HT-29 (cell line): ENCODE data around the gene CANT1. TPM values are rescaled to one million over a fixed set of nuclear protein-coding genes. Genes with fewer than 3 reads are reported as not detected.

ENCODE experiments used
- DNase-seq: peaks from one replicate; pipeline ENCODE4 v3.0.0-alpha.2; 2015; ENCODE audit warnings: low spot score
- total RNA-seq: library from RNA; depleted of rRNA; stranded (reverse); fragments of >200 nt; shearing (Covaris generic); gene quantifications from 2 replicates; pipeline ENCODE4 v1.2.3, GENCODE V29; 2014; rRNA removed

CANT1 gene
- 89.2 and 96.4 TPM in 2 replicates for total RNA-seq

DNA sequence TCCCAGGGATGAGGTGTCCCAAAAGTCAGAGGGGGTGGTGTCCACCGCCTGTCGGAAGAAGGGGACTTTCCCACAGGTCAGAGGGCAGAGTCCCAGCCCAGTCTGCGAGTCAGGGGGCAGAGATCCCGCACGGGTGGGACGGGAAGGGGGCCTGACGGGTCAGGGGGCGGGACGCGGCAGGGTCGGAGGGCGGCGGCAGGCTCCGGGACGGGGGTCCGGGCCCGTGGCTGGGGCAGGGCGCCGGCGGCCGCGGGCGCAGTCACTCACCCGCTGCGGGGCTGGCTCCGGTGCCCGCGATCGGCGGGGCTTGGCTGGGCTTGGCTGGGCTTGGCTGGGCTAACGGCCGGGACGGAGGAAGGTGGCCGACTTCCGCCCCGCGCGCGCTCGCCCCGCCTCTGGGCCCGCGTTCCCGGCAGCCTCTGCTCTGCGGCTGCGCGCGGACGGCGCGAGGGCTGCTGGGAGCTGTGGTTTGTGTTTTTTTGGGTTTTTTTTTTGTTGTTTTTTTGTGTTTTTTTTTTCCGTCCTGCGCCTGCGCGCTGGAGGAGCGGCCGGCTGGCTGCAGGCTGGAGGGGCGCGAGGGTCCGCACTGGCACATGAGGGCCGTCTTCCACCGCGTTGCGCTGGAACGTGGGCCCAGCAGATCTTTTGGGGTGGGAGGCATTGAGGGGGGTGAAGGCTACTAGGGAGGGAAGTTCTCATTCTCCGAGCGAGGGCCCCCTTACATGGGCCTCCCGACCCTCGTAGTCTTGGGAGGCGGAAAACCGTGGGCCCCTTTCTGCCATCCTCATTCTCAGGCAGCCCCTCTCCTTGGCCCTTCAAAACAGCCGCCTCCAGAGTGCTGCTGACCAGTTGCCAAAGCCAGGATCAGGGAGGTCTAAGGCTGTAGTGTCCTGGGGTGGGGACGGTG lies at the start of gene CANT1:
CANT1 (minus strand) TSS at position 368 of the 907 bp plus-strand sequence. CDS start 12,142 bp downstream, outside the sequence.
- DNase-seq, result peak; percentile 63

DNA sequence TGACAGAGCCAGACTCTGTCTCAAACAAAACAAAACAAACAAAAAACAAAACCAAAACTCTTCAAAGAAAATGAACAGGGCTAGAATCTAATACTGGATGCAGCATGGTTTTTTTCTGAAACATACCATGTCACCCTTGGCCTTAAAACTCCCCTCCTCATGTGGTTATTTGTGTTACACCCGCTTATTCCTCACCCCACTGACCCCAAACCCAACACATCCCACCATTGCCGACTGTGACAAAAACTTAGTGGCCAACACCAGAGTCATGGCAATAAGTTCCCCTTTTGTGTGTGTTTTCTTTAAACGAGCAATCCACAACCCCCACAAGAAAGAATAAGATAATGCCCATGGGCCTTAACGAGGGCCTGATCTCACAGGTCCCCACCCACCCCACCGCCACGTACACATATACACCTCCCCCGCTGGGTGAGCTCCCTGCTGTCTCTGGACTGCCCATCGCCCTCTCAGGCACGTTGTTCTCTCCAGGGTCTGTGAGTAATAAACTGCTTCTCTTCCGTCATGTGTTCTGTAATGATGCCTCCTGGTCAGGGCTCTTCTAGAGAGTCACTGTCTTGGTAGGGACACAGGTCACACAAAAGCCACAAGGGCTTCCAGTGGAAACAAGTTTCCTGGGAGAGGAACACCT lies 48.3 kb upstream of the CANT1 start:
- no peak for DNase-seq

DNA sequence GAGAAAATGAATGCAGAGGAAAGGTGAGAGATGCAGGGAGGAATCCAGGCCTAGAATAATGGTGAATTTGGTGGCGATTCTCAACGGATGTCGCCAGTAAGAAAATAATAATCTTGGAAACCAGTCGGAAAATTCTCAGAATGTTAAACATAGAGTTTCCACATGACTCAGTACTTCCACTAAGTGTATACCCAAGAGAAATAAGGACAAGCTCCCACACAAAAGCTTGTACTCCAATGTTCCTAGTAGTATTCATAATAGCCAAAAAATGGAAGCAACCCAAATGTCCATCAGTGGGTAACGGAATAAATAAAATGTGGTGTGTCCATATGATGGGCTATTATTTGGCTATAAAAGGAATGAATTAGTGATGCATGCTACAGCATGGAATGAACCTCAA lies 45.6 kb upstream of the CANT1 start:
- DNase-seq, result no peak

DNA sequence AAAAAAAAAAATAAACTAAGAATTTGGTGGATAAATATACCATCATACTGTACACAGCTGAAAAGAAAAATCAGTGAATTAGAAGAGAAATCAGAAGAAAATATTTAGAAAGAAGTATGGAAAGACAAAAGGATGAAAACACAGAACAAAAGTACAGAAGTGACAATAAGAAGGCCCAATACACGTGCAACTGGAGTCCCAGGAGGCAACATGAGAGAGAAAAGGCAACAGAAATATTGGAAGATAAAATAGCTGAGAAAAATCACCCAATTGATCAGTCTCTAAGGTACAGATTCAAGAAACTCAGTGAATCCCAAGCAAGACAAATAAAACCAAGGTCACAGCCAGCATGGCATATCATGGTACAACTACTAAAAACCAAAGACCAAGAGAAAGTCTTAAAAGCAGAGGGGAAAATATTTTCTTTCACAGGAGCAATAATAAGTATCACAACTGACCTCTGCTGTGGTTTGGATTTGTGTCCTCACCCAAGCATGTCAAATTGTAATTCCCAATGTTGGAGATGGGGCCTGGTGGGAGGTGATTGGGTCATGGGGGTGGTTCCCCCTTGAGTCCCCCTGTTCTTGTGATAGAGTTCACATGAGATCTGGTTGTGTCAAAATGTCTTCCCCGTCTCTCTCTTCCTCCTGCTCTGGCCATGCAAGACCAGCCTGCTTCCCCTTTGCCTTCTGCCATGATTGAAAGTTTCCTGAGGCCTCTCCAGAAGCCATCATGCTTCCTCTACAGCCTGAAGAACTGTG lies 44.8 kb upstream of the CANT1 start:
- no peak for DNase-seq

DNA sequence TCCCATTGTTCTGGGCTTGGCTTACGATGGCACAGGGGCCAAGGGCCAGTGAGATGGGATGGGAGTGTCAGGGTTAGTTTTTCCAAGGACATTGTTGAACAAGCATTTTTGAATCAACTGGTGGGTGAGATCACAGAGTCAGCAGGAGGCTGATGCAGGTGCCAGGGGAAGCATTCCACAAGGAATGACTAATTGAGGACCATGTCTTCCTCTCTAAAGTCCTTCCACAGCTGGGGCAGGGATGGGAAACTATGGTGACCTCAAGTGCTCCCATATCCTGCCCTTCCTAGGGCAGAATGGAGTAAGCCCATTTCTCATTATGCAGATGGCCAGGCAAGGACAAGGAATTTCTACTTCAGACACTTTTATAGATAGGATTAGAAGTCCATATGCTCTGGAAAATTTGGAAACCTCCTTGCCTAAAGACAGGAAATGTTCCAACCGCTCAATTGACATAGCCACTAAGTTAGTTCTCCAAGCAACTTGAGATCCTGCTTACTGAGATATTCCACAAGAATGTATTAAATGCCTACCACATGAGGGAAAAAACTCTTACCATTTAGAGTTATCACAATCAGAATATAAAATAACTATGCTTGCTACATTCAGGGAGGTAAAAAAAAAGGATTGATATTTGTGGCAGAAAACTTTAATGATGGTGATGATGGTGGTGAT lies 43.8 kb upstream of the CANT1 start:
- no peak for DNase-seq

DNA sequence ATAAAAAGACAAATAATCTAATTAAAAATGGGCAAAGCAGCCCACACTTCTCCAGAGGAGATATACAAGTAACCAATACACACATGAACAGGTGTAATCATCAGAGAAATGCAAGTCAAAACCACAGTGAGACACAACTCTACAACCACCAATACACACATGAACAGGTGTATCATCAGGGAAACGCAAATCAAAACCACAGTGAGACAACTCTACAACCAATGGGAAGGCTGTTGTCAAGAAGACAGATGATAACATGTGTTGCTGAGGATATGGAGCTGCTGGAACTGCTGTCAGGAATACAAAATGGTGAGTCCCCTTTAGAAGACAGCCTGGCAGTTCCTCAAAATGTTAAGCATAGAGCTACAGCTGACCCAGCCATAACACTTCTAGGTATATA lies 42.6 kb upstream of the CANT1 start:
- no peak for DNase-seq

DNA sequence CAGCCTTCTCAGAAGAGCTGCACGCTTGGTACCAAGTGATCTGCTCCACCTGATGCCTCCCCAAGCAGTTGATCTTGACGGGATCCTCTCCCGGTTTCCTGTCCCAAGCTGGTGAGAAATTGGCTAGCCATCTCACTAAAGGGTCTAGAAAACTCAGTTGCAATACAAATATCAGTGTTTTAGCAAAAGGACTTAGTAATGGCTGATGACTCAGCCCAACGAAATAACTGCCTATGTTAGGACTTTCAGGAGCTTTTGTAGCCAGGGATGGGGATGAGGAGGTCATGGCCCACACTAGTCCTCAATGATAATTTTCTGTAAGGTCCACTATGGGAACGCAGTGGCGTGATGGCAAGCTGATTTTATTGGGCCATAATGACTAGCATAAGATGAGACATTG lies 41.7 kb upstream of the CANT1 start:
- DNase-seq, result no peak

DNA sequence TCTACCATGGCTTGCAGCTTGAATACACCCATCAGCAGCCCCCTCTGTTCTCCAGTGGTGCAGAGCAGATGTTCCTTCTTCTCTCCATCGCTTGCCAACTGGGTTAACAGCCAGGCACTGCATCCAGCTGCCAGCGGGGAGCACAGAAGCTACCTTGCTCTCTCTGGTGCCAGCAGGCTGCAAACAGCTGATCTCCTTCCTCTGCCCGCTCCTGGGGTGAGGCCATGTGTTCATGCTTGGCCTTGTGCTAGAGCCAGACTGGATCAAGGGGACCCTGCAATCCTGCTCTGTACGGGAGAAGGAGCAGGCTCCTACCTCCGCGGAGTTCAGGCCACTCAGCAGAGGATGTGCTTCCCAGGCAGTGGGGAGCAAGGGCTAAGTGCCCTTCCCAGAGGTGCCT lies 41.0 kb upstream of the CANT1 start:
- DNase-seq, result no peak

DNA sequence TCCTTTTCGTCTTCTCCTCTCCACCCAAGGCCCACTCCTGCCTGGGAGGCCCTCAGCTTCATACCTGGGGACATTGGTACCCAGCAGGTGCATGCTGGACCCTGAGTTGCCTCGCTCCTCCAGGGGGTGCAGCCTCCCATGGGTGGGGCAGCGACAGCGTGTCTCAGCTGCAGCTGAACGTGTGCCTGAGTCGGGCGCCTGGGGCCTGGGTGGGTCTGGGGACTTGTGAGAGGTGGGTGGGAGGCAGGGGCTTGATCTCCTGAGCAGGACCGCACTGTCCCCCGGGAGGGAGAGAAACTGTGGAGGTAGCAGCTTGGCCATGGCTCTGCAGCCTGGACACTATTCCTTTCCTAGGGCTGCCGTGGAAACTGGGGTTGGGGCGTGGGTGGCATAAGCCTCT lies 40.3 kb upstream of the CANT1 start:
- DNase-seq, result no peak

DNA sequence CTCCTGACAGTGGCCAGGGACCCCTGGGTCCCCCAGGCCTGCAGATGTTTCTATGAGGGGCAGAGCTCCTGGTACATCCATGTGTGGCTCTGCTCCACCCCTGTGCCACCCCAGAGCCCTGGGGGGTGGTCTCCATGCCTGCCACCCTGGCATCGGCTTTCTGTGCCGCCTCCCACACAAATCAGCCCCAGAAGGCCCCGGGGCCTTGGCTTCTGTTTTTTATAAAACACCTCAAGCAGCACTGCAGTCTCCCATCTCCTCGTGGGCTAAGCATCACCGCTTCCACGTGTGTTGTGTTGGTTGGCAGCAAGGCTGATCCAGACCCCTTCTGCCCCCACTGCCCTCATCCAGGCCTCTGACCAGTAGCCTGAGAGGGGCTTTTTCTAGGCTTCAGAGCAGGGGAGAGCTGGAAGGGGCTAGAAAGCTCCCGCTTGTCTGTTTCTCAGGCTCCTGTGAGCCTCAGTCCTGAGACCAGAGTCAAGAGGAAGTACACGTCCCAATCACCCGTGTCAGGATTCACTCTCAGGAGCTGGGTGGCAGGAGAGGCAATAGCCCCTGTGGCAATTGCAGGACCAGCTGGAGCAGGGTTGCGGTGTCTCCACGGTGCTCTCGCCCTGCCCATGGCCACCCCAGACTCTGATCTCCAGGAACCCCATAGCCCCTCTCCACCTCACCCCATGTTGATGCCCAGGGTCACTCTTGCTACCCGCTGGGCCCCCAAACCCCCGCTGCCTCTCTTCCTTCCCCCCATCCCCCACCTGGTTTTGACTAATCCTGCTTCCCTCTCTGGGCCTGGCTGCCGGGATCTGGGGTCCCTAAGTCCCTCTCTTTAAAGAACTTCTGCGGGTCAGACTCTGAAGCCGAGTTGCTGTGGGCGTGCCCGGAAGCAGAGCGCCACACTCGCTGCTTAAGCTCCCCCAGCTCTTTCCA lies 39.5 kb upstream of the CANT1 start:
- DNase-seq, result no peak

DNA sequence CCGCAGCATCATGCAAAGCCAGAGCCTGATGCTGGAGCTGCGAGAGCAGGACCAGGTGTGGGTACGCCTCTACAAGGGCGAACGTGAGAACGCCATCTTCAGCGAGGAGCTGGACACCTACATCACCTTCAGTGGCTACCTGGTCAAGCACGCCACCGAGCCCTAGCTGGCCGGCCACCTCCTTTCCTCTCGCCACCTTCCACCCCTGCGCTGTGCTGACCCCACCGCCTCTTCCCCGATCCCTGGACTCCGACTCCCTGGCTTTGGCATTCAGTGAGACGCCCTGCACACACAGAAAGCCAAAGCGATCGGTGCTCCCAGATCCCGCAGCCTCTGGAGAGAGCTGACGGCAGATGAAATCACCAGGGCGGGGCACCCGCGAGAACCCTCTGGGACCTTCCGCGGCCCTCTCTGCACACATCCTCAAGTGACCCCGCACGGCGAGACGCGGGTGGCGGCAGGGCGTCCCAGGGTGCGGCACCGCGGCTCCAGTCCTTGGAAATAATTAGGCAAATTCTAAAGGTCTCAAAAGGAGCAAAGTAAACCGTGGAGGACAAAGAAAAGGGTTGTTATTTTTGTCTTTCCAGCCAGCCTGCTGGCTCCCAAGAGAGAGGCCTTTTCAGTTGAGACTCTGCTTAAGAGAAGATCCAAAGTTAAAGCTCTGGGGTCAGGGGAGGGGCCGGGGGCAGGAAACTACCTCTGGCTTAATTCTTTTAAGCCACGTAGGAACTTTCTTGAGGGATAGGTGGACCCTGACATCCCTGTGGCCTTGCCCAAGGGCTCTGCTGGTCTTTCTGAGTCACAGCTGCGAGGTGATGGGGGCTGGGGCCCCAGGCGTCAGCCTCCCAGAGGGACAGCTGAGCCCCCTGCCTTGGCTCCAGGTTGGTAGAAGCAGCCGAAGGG lies 38.6 kb upstream of the CANT1 start:
- DNase-seq, result no peak

DNA sequence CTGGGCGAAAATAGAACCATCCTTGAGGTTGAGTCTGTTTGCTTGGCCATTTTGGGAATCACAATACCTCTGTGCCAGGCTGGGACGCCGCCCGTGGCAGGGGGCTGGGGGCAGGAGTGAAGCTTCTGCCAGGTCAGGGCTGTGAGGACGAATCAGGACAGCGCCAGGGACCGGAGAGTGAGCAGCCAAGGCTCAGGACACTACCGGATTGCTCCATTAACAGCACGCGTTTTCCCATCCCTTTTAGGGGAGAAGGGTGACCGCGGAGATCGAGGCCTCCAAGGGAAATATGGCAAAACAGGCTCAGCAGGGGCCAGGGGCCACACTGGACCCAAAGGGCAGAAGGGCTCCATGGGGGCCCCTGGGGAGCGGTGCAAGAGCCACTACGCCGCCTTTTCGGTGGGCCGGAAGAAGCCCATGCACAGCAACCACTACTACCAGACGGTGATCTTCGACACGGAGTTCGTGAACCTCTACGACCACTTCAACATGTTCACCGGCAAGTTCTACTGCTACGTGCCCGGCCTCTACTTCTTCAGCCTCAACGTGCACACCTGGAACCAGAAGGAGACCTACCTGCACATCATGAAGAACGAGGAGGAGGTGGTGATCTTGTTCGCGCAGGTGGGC lies 37.8 kb upstream of the CANT1 start:
- no peak for DNase-seq

DNA sequence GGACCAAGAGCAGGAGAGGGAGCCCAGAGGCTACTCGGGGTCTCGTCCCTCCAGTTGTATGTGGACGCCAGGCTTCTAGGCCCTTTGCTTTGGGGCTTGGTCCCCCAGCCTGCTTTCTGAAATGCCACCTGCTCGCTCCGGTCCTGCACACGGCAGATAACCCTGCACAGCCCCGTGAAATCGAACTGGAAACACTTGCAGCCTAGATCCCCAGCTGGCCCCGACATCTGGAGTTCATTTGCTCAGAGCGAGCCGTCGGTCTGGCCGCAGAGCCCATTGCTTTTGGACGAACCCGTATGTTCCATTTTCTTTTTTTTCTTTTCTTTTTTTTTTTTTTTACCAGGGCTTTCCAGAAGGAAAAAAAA lies 37.3 kb upstream of the CANT1 start:
- DNase-seq, result no peak

DNA sequence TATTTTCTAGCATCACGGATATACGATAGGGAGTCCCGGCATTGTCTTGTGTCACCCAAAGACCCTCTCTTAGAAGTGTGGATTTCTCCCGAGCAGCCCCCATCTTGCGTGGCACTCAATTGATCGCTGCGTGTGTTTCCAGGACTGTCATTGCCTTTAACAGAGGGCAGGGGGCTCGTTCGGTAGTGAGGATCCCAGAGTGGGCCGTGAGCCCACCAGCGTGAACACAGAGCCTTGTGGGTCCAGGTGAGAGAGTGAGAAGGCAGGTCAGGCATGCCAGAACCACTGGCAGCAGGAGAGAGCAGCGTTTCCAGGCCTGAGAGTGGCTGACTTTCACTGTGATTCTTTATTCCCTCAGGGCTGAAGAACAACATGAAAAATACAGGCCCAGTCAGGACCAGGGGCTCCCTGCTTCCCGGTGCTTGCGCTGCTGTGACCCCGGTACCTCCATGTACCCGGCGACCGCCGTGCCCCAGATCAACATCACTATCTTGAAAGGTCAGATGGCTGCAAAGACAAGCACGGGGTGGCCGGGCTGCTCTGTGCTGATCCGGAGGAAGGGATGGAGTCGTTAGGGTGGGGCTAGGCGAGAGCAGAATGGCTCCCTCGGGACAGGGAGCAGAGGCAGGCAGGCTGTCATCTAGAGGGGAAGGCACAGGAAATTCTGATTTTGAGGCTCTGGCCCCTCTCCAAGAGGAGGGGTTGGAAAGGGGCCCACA lies 36.8 kb upstream of the CANT1 start:
- DNase-seq, result no peak

DNA sequence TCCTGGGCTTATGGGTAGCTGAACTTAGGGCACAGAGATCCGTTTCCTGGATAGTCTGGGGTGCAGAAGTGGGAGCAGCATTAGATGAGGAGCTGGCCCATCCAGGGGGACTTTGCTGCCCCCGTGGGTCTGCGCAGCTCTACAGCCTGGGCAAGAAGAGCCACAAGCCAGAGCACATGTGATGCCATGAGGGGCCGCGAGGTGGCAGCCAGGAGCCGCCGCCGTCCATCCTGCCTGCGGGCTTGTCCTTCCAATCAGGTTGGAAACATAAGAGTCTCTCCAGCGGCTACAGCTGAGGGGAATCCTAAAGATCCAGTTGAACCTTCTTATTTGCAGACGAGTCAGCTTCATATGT lies 36.3 kb upstream of the CANT1 start:
- DNase-seq, result peak; percentile 82

DNA sequence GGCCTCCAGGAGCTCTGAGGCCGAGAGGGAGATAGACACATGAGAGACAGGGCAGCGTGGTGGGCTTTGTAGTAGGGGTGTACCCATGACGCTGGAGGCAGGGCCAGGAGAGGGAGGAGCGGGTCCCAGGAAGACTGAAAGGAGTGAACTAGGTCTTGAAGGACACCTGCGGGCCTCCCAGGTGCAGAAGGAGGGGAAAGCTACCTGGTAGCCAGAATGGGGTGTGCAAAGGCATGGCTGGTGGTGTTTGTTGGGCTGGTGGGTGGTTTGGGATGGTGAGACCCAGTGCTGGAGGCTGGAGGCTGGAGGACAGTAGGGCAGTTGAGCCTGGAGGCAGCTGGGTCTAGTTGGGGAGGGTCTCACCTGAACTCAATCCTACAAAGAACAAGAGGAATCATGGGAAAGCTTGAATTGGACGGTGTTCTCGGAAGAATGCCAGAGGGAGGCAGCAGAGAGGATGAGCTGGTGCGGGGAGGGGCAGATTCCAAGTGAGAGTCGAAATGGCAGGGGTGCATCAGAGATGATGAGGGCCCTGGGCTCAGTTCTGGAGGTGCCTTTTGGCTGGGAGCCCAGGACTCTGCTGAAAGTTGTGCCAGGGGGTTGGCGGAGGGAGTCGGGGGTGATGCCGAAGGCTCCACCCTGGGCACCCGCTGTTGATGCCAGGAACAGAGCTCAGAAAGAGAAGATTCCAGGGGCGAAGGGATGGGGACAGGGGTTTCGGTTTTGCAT lies 35.6 kb upstream of the CANT1 start:
- no peak for DNase-seq

DNA sequence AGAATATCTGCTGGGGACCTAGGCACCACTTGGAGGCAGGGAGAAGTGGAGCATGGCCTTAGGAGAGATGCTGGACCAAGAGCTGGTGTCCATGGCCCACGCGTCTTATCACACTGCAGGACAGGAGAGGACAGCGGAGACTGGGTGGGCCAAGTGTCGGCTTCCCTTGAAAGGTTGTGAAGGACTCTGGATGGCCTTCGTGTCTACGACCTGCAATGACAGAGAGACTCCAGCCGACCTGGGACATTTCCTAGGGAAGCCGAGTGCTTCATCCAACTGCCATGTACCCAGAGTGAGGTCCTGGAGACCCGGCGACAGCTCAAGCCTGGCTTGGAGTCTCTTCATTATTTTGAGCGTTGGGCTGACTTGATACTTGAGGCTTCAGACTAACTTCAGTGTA lies 34.9 kb upstream of the CANT1 start:
- DNase-seq, result no peak

DNA sequence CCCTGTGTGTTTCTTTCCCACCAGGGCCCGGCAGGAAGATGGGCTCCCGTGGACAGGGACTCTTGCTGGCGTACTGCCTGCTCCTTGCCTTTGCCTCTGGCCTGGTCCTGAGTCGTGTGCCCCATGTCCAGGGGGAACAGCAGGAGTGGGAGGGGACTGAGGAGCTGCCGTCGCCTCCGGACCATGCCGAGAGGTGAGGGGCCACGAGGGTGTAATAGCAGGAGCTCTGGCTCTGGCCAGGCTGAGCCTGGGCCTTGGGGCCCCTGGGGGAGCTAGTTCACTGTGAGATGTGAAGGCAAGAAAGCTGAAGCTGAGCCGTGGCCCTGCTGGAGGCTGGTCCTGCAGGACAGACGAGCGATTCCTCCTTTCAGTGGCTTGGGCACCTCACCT lies 34.4 kb upstream of the CANT1 start:
- DNase-seq, result no peak
